GM12872 (cell line): ENCODE data around the gene DSCAM.

Experiments
- CTCF ChIP-seq: IDR thresholded peaks from 3 replicates; pipeline ENCODE4 v1.5.1; 2011; ENCODE audit warnings: low read depth, mild to moderate bottlenecking, low read length, moderate library complexity; ENCODE audit not compliant: insufficient read depth

DSCAM gene

GRCh38 chr21:40067751-40068150, 779.2 kb downstream of the DSCAM start:
- TF ChIP-seq CTCF, result no peak

- TF ChIP-seq CTCF, result no peak
Observed at GRCh38 chr21:40066221-40066620, 780.7 kb downstream of the DSCAM start.

GRCh38 chr21:40060083-40060677, 786.8 kb downstream of the DSCAM start:
- TF ChIP-seq CTCF, result no peak

- TF ChIP-seq CTCF, result no peak
Observed at GRCh38 chr21:40057331-40057730, 789.6 kb downstream of the DSCAM start.

- no peak for TF ChIP-seq CTCF
Observed at GRCh38 chr21:40056031-40056430, 790.9 kb downstream of the DSCAM start.

- no peak for TF ChIP-seq CTCF
Observed at GRCh38 chr21:40054403-40054802, 792.6 kb downstream of the DSCAM start.

- no peak for TF ChIP-seq CTCF
Observed at GRCh38 chr21:40053007-40053406, 794.0 kb downstream of the DSCAM start.
